ENCODE results near the gene PDE3B.
"Not testable (repeated sequence)": the region's sequence is repeated elsewhere in the genome, so short reads cannot be mapped to it uniquely, and the experiment has no call there.

The PDE3B gene

DNA sequence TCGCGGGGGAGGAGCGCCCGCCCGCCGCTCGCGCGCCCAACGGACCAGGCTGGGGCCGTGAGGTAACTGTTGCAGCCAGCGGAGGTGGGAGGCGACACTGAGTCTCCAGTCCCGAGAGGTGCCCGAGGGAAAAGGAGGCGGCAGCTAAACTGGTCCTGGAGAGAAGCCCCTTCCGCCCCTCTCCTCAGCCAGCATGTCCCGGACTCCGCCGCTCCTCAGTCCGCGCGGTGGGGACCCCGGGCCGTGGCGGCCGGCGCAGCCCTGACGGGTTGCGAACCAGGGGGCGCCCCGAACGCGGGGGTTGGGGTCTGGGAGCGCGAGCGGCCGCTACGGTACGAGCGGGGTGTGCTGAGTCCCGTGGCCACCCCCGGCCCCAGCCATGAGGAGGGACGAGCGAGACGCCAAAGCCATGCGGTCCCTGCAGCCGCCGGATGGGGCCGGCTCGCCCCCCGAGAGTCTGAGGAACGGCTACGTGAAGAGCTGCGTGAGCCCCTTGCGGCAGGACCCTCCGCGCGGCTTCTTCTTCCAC lies at the start of gene PDE3B:
Gene PDE3B (plus strand): TSS at position 108 of the 529 bp plus-strand sequence. CDS start 272 bp downstream, at position 380.
- peak within 1 kb of the TSS; percentile 92 for H3K4me3 ChIP-seq (ENCODE audit: low read length)
- H3K27me3 ChIP-seq (ENCODE audit: control insufficient read depth, insufficient read depth, low read length): no peaks in the 10 kb centered on the region
- peaks cover 12% of the 10 kb centered on the region for H3K4me1 ChIP-seq (ENCODE audit: control insufficient read depth, insufficient read depth, low read length)
- no peaks in the 10 kb centered on the region for H3K36me3 ChIP-seq (ENCODE audit: control insufficient read depth, insufficient read depth, low read length)
- H3K9ac ChIP-seq (ENCODE audit: low read length): peak within 1 kb of the TSS; percentile 88
- peak within 1 kb of the TSS; percentile 84 for H3K27ac ChIP-seq (ENCODE audit: low read depth, low read length)

DNA sequence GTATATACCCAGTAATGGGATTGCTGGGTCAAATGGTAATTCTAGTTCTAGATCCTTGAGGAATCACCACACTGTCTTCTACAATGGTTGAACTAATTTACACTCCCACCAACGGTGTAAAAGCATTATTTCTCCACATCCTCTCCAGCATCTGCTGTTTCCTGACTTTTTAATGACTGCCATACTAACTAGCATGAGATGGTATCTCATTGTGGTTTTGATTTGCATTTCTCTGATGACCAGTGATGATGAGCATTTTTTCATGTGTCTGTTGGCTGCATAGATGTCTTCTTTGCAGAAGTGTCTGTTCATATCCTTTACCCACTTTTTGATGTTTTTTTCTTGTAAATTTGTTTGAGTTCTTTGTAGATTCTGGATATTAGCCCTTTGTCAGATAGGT lies 48.3 kb upstream of the PDE3B start:
- H3K4me3 ChIP-seq (ENCODE audit: low read length); H3K36me3 ChIP-seq (ENCODE audit: control insufficient read depth, insufficient read depth, low read length); H3K27ac ChIP-seq (ENCODE audit: low read depth, low read length); H3K4me1 ChIP-seq (ENCODE audit: control insufficient read depth, insufficient read depth, low read length); H3K9ac ChIP-seq (ENCODE audit: low read length); H3K27me3 ChIP-seq (ENCODE audit: control insufficient read depth, insufficient read depth, low read length): not testable (repeated sequence)

DNA sequence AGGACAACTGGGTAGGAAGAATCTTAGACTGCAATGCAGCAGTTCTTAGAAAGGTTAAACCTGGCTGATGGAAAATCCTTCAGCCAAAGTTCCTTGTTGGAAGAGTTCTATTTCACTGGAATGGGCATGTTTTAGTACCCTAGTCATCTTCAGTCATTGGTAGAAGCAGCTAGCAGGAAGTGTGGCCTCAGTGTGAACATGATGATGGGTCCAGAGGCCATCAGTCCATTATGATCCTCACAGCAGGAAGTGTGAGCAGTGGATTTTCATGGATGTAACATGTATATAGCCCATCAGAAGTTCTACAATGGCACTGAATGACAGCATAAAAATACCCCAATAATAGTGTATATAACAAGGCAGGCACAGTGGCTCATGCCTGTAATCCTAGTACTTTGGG lies 35.9 kb upstream of the PDE3B start:
- no peak overlapping the region for H3K27ac ChIP-seq (ENCODE audit: low read depth, low read length)
- H3K27me3 ChIP-seq (ENCODE audit: control insufficient read depth, insufficient read depth, low read length): no peaks in the 10 kb centered on the region
- no peak overlapping the region for H3K9ac ChIP-seq (ENCODE audit: low read length)
- no peak overlapping the region for H3K4me3 ChIP-seq (ENCODE audit: low read length)
- H3K4me1 ChIP-seq (ENCODE audit: control insufficient read depth, insufficient read depth, low read length): no peaks in the 10 kb centered on the region
- no peaks in the 10 kb centered on the region for H3K36me3 ChIP-seq (ENCODE audit: control insufficient read depth, insufficient read depth, low read length)

DNA sequence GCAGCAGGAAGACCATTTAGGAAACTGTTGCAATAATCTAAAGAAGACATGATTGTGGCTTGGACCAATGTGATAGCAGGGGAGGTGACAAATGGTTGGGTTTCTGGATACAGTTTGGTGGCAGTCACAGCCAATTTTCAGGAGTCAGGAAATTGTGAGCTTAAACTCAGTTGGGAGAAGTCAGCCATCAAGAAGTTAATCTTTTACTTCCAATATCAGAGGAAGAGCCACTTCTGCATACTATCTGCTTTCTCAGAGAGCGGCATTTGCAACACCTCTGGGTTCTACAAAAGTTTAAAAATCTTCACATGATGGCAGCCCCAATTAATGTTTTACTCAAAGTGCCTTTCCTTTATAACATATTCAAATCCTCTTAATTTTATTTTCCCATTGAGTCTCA lies 33.7 kb upstream of the PDE3B start:
- Histone ChIP-seq H3K36me3 (ENCODE audit: control insufficient read depth, insufficient read depth, low read length) (no peaks in the 10 kb centered on the region), H3K4me1 (ENCODE audit: control insufficient read depth, insufficient read depth, low read length) (no peaks in the 10 kb centered on the region), H3K27me3 (ENCODE audit: control insufficient read depth, insufficient read depth, low read length) (no peaks in the 10 kb centered on the region), H3K27ac (ENCODE audit: low read depth, low read length) (no peak overlapping the region), H3K4me3 (ENCODE audit: low read length) (no peak overlapping the region), H3K9ac (ENCODE audit: low read length) (no peak overlapping the region)

DNA sequence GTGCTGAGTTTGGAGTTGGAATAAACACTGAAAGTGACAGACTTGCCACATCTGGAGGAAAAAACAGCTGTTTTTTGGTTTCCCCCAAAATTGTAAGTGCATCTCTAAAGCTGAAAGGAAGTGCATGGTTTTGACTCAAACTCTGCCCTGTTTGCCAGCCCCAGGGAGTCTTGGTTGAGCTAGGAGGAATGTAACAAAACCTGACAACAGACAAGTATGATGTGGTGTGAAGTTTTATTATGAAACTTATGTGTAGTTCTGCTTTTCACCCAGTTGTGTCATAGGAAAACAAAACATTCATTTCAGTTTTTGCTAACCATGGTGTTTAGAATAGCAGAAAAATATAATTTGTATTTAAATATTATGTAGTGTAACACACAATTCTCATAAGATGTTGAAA lies 31.7 kb upstream of the PDE3B start:
- Histone ChIP-seq H3K27ac (ENCODE audit: low read depth, low read length) (no peak overlapping the region), H3K4me3 (ENCODE audit: low read length) (no peak overlapping the region), H3K27me3 (ENCODE audit: control insufficient read depth, insufficient read depth, low read length) (no peaks in the 10 kb centered on the region)

DNA sequence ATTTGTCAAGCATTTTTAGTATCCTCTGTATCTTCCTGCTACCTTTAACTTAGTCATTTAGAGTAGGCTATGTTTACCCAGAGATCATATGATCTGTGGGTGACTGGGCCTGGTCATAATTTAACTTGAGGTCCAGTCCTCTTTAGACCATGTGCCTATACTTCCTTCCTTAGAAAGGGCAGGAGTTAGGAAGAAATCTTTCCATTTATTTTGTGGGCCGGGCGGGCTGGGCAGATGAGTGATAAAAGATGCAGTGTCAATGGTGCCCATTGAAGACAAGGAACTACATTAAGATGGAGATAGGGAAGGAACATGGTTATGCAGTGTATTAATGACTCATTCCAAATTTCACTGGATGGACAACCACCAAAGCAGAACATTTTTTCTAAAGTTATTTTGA lies 30.9 kb upstream of the PDE3B start:
- Histone ChIP-seq H3K27ac (ENCODE audit: low read depth, low read length) (no peak overlapping the region), H3K4me1 (ENCODE audit: control insufficient read depth, insufficient read depth, low read length) (no peaks in the 10 kb centered on the region), H3K36me3 (ENCODE audit: control insufficient read depth, insufficient read depth, low read length) (no peaks in the 10 kb centered on the region), H3K9ac (ENCODE audit: low read length) (no peak overlapping the region), H3K27me3 (ENCODE audit: control insufficient read depth, insufficient read depth, low read length) (no peaks in the 10 kb centered on the region), H3K4me3 (ENCODE audit: low read length) (no peak overlapping the region)

More for the DNA sequence above, 31.7 kb upstream of the PDE3B start:
- Histone ChIP-seq H3K4me1 (ENCODE audit: control insufficient read depth, insufficient read depth, low read length) (no peaks in the 10 kb centered on the region), H3K9ac (ENCODE audit: low read length) (no peak overlapping the region), H3K36me3 (ENCODE audit: control insufficient read depth, insufficient read depth, low read length) (no peaks in the 10 kb centered on the region)

DNA sequence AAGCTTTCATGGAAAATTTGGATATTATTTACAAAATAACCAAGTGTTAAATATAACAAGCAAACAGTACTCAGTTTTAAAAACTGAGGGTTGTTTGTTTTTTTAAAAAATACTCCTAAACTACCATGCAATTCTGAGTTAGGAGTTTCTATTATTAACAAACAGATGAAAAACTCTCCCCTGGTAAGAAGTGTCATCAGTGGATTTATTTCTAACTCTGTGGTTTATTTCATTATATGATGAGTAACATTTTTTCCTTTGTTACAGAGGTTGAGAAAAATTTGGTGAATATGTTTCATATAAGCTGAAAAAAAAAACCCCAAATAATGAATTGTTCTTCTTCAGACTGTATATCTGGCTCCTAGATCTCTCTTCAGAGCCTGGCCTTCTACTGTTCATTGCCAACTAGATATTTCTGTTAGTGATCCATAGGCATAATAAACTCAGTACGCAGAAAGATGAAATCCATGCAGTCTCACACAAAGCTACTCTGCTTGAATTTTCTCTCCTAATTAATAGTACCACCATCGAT lies 29.4 kb upstream of the PDE3B start:
- H3K9ac ChIP-seq (ENCODE audit: low read length): no peak overlapping the region

DNA sequence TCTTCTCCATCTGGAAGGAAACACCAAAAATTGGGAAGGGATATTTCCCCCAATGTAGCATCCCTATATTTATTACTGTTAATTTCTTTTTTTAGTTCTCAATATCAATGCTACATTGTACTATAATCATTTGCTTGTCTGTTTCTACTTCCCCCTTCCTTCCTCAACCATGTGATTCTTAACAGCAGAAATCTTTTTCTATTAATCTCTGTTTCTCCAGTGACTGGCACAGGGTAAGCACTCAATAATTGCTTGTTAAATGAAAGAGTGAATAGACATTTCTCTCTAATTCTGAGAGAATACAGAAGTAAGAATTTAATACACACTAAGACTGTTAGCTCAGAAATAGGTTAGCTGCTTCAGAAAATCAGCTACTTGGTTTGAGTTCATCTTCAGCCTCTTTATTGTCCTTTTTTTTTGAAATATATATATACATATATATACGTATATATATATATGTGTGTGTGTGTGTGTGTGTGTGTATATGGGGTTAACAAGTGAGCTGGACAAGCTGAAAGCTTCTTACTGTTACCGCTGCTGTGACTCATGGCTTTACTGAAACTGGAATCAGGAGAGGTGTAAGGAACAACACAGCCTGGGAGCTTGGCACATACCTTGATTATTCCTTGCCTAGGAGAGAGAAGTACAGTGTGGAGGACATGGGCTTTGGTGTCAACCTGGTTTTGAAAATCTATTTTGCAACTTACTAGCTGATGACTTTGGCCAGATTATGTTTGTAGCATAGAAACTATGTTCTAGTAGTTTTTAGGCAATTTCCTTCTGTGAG lies 26.2 kb upstream of the PDE3B start:
- Histone ChIP-seq H3K9ac (ENCODE audit: low read length) (no peak overlapping the region), H3K4me1 (ENCODE audit: control insufficient read depth, insufficient read depth, low read length) (peaks cover 17% of the 10 kb centered on the region), H3K27me3 (ENCODE audit: control insufficient read depth, insufficient read depth, low read length) (no peaks in the 10 kb centered on the region), H3K4me3 (ENCODE audit: low read length) (no peak overlapping the region), H3K36me3 (ENCODE audit: control insufficient read depth, insufficient read depth, low read length) (no peaks in the 10 kb centered on the region), H3K27ac (ENCODE audit: low read depth, low read length) (peak overlapping the region; percentile 1)

More for the DNA sequence above, 29.4 kb upstream of the PDE3B start:
- Histone ChIP-seq H3K27ac (ENCODE audit: low read depth, low read length) (no peak overlapping the region), H3K27me3 (ENCODE audit: control insufficient read depth, insufficient read depth, low read length) (no peaks in the 10 kb centered on the region), H3K4me1 (ENCODE audit: control insufficient read depth, insufficient read depth, low read length) (no peaks in the 10 kb centered on the region), H3K4me3 (ENCODE audit: low read length) (no peak overlapping the region), H3K36me3 (ENCODE audit: control insufficient read depth, insufficient read depth, low read length) (no peaks in the 10 kb centered on the region)

DNA sequence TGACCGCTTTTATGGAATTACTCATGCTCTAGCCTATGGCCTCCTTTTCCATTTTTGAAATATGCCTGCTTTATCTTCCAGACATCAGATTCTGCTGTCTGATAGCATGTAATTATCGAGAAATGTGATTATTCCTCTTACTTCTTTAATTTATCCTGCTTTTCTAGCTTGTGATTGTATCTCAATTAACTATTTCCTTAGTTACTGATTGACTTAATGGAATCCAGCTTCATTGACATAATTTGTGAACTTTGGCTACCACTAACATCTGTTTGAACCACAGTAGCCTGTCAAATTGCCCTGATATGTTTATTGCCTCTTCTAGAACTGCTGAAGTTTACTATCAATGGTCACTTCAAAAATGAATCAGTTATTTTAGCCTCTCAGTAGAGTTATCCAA lies 25.5 kb upstream of the PDE3B start:
- no peaks in the 10 kb centered on the region for H3K27me3 ChIP-seq (ENCODE audit: control insufficient read depth, insufficient read depth, low read length)
- peak overlapping the region; percentile 1 for H3K27ac ChIP-seq (ENCODE audit: low read depth, low read length)
- no peak overlapping the region for H3K4me3 ChIP-seq (ENCODE audit: low read length)
- peaks cover 19% of the 10 kb centered on the region for H3K4me1 ChIP-seq (ENCODE audit: control insufficient read depth, insufficient read depth, low read length)
- no peaks in the 10 kb centered on the region for H3K36me3 ChIP-seq (ENCODE audit: control insufficient read depth, insufficient read depth, low read length)
- no peak overlapping the region for H3K9ac ChIP-seq (ENCODE audit: low read length)

DNA sequence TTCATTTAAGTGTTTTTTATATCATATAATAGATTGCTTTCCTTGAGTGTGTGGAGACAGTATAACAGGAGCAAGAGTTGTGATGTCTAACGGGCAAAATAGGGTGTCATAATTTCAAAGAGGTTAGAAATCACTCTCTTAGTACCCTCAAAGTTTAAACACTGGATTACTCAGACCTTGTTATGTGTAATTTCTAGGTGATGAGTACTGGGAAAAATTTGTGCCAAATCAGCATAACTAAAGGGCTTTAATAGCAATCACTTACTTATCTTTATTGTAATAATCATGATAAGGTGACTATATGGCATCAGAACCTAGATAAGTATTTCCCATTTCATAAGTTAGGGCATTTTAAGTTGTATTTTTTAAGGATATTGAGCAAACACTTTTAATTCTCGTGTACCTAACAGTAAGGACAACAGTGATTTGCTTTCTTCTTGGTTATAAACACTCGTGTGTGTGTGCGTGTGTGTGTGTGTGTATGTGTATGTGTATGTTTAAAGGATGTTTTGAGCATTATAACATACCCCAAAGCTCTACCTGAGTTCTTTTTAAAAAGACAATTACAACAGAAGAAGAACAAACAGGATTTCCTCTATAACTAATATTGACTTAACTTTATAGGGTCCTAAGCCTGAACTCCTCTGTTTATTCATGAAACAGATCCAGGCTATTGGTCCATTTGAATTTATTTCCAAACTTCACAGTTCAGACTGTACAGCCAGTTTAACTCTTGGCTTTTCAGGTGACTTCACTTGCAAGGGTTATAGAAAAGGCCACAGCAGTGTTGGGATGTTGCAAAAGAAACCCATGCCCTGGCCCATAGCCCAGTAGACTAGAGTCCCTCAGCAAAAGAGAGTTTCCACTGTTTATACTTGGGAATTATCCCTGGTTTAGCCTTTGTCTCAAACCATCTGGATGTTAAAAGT lies 23.7 kb upstream of the PDE3B start:
- Histone ChIP-seq H3K4me3 (ENCODE audit: low read length) (no peak overlapping the region), H3K27me3 (ENCODE audit: control insufficient read depth, insufficient read depth, low read length) (no peaks in the 10 kb centered on the region), H3K4me1 (ENCODE audit: control insufficient read depth, insufficient read depth, low read length) (peaks cover 19% of the 10 kb centered on the region), H3K36me3 (ENCODE audit: control insufficient read depth, insufficient read depth, low read length) (no peaks in the 10 kb centered on the region), H3K27ac (ENCODE audit: low read depth, low read length) (no peak overlapping the region), H3K9ac (ENCODE audit: low read length) (no peak overlapping the region)

DNA sequence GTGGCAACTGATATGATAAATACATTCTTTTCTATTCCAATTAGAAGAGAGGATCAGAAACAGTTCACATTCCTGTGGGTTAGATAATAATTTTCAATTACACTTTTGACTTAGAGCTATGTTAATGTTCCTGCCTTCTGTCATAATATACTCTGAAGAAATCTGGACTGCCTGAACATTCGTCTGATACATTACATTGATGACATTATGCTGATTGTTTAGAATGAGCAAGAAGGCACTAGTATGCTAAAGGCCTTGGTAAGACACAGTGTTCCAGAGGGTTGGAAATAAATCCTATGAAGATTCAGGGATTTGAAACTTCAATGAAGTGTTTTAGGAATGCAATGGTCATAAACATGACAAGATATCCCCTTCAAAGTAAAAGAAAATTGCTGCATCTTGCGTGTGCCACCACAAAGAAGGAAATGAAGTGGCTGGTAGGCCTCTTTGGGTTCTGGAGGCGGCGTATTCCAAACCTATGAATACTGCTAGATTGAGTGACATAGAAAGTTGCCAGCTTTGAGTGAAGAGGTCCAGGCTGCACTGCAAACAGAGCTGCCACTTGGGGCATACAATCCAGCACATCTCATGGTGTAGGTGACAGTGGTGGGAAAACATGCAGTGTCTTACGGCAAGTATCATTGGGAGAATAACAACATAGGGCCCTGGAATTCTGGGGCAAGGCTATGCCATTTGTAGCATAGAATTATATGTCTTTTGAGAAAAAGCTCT lies 21.2 kb upstream of the PDE3B start:
- Histone ChIP-seq H3K4me3 (ENCODE audit: low read length) (no peak overlapping the region), H3K27ac (ENCODE audit: low read depth, low read length) (peak overlapping the region; percentile 66), H3K27me3 (ENCODE audit: control insufficient read depth, insufficient read depth, low read length) (no peaks in the 10 kb centered on the region), H3K9ac (ENCODE audit: low read length) (no peak overlapping the region), H3K36me3 (ENCODE audit: control insufficient read depth, insufficient read depth, low read length) (no peaks in the 10 kb centered on the region), H3K4me1 (ENCODE audit: control insufficient read depth, insufficient read depth, low read length) (peaks cover 19% of the 10 kb centered on the region)

DNA sequence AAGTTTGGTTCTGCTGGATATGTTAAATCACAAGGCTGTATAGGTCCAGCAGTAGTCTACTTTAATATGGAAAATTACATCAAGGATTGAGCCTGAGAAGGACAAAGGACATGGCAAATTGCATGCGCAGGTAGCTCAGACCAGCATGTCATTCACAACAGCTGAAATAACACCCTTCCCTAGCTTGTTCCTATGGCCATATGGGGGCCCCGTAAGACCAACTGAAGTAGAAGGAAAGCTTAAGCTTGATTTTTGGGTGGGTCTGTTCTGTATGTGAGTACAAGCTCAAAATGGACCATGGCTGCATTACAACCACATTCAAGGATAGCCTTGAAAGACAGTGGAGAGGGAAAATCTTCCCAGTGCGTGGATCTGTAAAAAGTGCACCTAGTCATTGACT lies 20.6 kb upstream of the PDE3B start:
- Histone ChIP-seq H3K4me3 (ENCODE audit: low read length) (no peak overlapping the region), H3K27ac (ENCODE audit: low read depth, low read length) (peak overlapping the region; percentile 66), H3K27me3 (ENCODE audit: control insufficient read depth, insufficient read depth, low read length) (no peaks in the 10 kb centered on the region), H3K36me3 (ENCODE audit: control insufficient read depth, insufficient read depth, low read length) (no peaks in the 10 kb centered on the region), H3K4me1 (ENCODE audit: control insufficient read depth, insufficient read depth, low read length) (peaks cover 19% of the 10 kb centered on the region), H3K9ac (ENCODE audit: low read length) (no peak overlapping the region)
